M059J (cell line): ENCODE measurements around the gene FANCM. TPM values are rescaled to one million over a fixed set of nuclear protein-coding genes. Genes with fewer than 3 reads are reported as not detected.

ENCODE experiments used
- DNase-seq: peaks from one replicate; pipeline ENCODE4 v3.0.0-alpha.2; 2012; ENCODE audit warnings: low read depth
- total RNA-seq: library from RNA; depleted of rRNA; stranded (reverse); fragments of >200 nt; shearing (Covaris generic); gene quantifications from 2 replicates; pipeline ENCODE4 v1.2.3, GENCODE V29; 2014; rRNA removed

Gene FANCM
- total RNA-seq, 1 experiment from 2014 or later = 5.7 TPM

DNA sequence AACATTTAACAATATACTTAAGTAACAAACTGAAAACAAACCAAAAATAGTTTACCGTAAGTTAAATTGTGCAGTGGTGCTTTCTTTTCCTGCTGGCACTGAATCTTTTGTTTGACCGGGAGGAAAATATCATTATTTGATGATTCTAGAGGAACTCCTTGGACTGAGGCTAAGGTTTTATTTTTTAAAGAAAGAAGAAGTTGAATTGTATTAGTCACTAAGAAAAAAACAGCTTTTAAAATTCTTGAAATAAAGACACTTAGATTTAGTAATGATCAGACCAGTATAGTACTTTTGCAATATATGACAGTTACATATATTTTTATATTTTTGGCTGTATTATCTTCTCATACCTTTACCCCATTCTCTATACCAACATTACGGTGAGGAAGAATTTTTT is 107.0 kb downstream of the FANCM start:
- no peak for DNase-seq

DNA sequence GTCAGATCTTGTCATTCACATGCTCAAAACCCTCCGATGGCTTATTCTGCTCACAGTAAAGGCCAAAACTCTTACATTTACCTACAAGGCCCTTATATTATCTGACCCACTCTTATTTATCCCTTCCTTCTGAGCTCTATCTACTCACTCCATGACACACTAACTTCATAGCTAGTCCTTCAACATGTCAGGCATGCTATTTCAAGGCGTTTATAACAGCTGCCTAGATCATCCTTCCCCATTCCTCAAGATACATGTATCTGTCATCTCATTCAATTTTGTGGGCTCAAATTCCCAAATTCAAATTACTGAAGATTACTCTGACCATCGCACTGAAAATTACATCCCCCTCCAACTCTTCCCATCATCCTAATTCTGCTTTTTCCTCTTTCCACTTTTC is 110.4 kb downstream of the FANCM start:
- no peak for DNase-seq

DNA sequence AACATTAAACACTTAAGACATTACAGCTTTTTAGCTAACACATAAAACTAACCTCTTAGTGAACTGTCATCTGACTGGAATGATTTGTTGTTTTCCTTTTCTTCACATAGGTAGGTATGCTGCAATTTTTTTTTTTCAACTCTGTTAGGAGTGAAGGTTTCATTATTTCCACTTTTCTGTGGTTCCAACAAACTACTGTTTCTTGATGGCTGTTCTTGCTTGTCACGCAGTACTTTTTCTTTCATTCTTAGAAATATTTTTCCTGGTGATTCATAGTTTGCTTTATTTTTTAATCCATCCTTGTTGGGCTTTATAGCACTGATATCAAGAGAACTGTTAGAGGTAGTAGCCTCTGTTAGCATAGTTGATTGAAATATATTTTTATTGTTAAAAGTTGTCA is 111.0 kb downstream of the FANCM start:
- peak; percentile 31 for DNase-seq

DNA sequence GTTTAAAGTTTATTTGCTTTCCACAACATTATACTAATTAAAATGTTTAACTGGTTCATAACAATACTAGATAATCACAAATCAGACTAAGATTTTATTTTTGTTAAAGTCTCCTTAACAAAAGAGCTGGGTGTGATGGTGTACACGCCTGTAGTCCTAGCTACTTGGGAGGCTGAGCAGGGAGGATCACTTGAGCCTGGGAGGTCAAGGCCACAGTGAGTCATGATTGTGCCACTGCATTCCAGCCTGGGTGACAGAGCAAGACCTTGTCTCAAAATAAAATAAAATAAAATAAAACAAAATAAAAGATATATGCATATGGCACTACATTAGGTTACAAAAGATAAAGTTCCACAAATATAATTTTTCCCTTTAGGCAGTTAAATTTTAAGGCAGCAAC is 111.7 kb downstream of the FANCM start:
- DNase-seq = peak; percentile 41

DNA sequence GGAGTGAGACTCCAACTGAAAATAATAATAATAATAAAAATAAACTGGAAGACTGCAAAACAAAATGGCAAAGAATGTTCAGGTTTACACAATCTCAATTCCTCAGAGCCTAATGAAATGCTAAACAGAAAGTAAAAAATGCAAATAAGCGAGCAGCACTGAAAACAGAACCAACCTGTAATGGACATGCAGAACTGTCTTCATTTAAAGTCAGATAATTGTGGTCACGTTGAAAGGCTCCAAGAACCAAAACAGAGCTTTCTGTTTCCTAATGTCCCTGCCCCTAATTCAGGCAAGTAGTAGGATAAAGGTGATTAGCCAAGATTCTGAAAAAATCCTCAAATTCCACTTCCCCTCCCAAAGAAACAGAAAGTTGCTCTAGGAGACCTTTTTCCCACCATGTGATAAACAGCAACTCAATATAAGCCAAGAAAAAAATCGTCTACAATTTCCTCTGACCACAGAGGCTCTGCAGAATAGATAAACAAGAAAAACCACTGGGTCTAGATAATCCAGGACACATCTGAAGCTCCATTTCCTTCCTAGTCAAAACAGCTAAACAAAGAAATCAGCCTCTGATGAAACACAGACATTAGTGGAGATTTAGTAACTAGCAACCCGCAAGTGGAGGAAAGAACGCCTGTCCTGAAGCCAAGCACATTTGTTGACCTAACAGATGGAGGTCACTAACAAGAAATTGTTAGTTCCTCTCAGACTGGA is 114.3 kb downstream of the FANCM start:
- DNase-seq = peak; percentile 89

Other genes starting within 250 kb of the FANCM start
- gene KLHL28, start 174.0 kb upstream of the FANCM start, total RNA-seq = 4.7 and 5.3 TPM in 2 replicates
- 6.6 and 7.6 TPM in 2 replicates for gene TOGARAM1, start 173.7 kb upstream of the FANCM start, total RNA-seq
- gene PRPF39, start 51.8 kb upstream of the FANCM start, total RNA-seq = 10.1 and 16.6 TPM in 2 replicates
- gene FKBP3, start 1.4 kb upstream of the FANCM start, total RNA-seq = 48.3 and 64.0 TPM in 2 replicates
- gene MIS18BP1, start 117.3 kb downstream of the FANCM start, total RNA-seq = 13.3 and 21.6 TPM in 2 replicates